C4-2B (cell line): Measurements from ENCODE around the gene TOP3A.

ENCODE experiments used
- ZFX ChIP-seq: fragments of 450-650 bp; IDR thresholded peaks from 2 replicates; pipeline ENCODE4 v1.6.1; 2017
- TF ChIP-seq, protein P1 (sequence below): fragments of 450-650 bp; conservative IDR thresholded peaks from 2 replicates; pipeline ENCODE4 v1.5.1; 2017; ENCODE audit warnings: mild to moderate bottlenecking

DNA sequence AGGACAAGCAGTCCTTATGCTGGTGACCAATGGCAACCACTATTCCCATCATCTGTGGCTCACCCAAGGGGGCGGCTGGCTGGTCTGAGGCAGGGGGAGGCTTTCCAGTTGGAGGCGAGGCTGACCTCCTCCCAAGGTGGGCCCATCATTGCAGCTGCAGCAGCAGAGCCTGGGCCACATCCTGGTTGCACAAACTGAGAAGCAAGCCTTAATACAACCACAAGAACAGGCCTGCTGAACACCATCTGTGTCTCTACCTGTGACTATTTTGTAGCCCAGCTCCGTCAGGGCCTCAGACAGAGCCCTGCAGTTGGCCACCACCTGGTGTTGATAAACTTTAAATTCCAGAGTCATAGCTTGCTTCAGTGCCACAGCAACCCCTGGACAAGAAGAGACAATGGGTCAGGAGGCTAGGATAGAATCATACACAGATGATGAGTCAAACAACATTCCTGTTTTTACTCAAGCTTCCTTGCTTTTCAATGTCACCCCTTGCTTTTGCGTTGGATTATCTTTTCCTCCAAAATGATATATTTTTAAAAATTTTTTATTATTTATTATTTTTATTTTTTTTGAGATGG, 18.2 kb upstream of the TOP3A start:
- TF ChIP-seq, protein P1, sequence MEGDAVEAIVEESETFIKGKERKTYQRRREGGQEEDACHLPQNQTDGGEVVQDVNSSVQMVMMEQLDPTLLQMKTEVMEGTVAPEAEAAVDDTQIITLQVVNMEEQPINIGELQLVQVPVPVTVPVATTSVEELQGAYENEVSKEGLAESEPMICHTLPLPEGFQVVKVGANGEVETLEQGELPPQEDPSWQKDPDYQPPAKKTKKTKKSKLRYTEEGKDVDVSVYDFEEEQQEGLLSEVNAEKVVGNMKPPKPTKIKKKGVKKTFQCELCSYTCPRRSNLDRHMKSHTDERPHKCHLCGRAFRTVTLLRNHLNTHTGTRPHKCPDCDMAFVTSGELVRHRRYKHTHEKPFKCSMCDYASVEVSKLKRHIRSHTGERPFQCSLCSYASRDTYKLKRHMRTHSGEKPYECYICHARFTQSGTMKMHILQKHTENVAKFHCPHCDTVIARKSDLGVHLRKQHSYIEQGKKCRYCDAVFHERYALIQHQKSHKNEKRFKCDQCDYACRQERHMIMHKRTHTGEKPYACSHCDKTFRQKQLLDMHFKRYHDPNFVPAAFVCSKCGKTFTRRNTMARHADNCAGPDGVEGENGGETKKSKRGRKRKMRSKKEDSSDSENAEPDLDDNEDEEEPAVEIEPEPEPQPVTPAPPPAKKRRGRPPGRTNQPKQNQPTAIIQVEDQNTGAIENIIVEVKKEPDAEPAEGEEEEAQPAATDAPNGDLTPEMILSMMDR, result no peak
- no peak for TF ChIP-seq ZFX
